Lung (tissue), 12 donors: Measurements from ENCODE around the gene NLGN1. TPM values are rescaled to one million over a fixed set of nuclear protein-coding genes. Genes with fewer than 3 reads are reported as not detected.

Experiments
- ATAC-seq: fragments of 200-7000 bp; cut with Tn5 transposase; one replicate; pipeline ENCODE4 v1.9.1; 2020; ENCODE audit warnings: moderate number of reproducible peaks; ENCODE audit not compliant: insufficient read depth, low FRiP score
- DNase-seq, 3 donors: peaks; one replicate each; pipeline ENCODE4 v3.0.0-alpha.2; 2013 to 2017
- H3K27ac ChIP-seq, 2 donors: one replicate each; pipeline ENCODE4 v1.5.1; 2013; ENCODE audit warnings: mild to moderate bottlenecking in 2 of 2, moderate library complexity in 2 of 2, control low read depth in 1 of 2, inconsistent platforms in 1 of 2, low read depth in 1 of 2, low read length in 1 of 2
- H3K27me3 ChIP-seq, 3 donors: one replicate each; pipeline ENCODE4 v1.5.1; 2013; ENCODE audit warnings: low read length in 2 of 3; ENCODE audit not compliant: control insufficient read depth in 3 of 3, insufficient read depth in 3 of 3
- H3K36me3 ChIP-seq, 4 donors: one replicate each; pipeline ENCODE4 v1.5.1; 2013; ENCODE audit warnings: low read length in 4 of 4, mild to moderate bottlenecking in 1 of 4, moderate library complexity in 1 of 4; ENCODE audit not compliant: control insufficient read depth in 4 of 4, insufficient read depth in 4 of 4
- H3K4me1 ChIP-seq, 5 donors: one replicate each; pipeline ENCODE4 v1.5.1; 2013; ENCODE audit warnings: low read length in 5 of 5, mild to moderate bottlenecking in 2 of 5, moderate library complexity in 1 of 5; ENCODE audit not compliant: control insufficient read depth in 5 of 5, insufficient read depth in 5 of 5
- H3K4me3 ChIP-seq: one replicate; pipeline ENCODE4 v1.5.1; 2013; ENCODE audit warnings: mild to moderate bottlenecking, control low read depth, moderate library complexity
- H3K9ac ChIP-seq, 2 donors: one replicate each; pipeline ENCODE4 v1.5.1; 2013; ENCODE audit warnings: low read length in 2 of 2, control low read depth in 1 of 2; ENCODE audit not compliant: insufficient read depth in 1 of 2
- H3K9me3 ChIP-seq, 4 donors: one replicate each; pipeline ENCODE4 v1.5.1; 2013; ENCODE audit warnings: low read length in 3 of 4, mild to moderate bottlenecking in 1 of 4, moderate library complexity in 1 of 4; ENCODE audit not compliant: control insufficient read depth in 4 of 4, insufficient read depth in 3 of 4
- CTCF ChIP-seq: IDR thresholded peaks from 2 replicates; pipeline ENCODE4 v1.5.1; 2012; ENCODE audit warnings: mild to moderate bottlenecking; ENCODE audit errors: control extremely low read depth, extremely low read depth
- WGBS, 2 donors: extraction: QIAGEN DNeasy Blood & Tissue Kit; methylation state at CpG; one replicate each; pipeline ENCODE4 v1.1.7; 2013; 5-methylcytosine and 5-hydroxymethylcytosine counted together
- polyA plus RNA-seq, 2 donors: library from polyadenylated mRNA; stranded (reverse); fragments of 200-250 nt; gene quantifications; one replicate each; pipeline ENCODE4 v1.2.1, GENCODE V29; 2013
- total RNA-seq, 2 donors: library from RNA; depleted of rRNA in 1 of 2; stranded (reverse); fragments of >200 nt in 1 of 2; gene quantifications; one replicate each; pipeline ENCODE4 v1.2.1, GENCODE V29; 2014 to 2021
- donor health status: control.
- donor health status: control.
- donor health status: Bipolar disorder and iron deficiency.
- donor health status: healthy.
- donor health status: DM: yes; HTN: yes; CAD: no.

Gene NLGN1
- total and polyA plus RNA-seq, 4 donors = 0.24 to 22.2 (median 1.9) TPM

GRCh38 chr3:173700336-173700735 lies 302.8 kb downstream of the NLGN1 start:
- H3K9me3 ChIP-seq = peaks cover 0 to 4% (median under 1%) of the 10 kb centered on the region in 4 donors
- no peak for ATAC-seq
- DNase-seq = no peak
- 95 to 100% methylated on average over 1 of the region's 1 CpG for WGBS, 2 donors
- no peak overlapping the region for H3K9ac ChIP-seq
- no peaks in the 10 kb centered on the region for H3K4me1 ChIP-seq
- no peak overlapping the region for H3K27ac ChIP-seq
- no peak overlapping the region for H3K4me3 ChIP-seq
- no peaks in the 10 kb centered on the region for H3K27me3 ChIP-seq
- no peak for TF ChIP-seq CTCF
- H3K36me3 ChIP-seq = peaks cover 0 to 2% (median 0%) of the 10 kb centered on the region in 4 donors

- peaks cover 0 to 4% (median 2%) of the 10 kb centered on the region in 4 donors for H3K9me3 ChIP-seq
- 88 to 93% methylated on average over 3 of the region's 3 CpGs for WGBS, 2 donors
- TF ChIP-seq CTCF = no peak
- DNase-seq (no peak), ATAC-seq (no peak)
- no peaks in the 10 kb centered on the region for H3K4me1 ChIP-seq
- H3K4me3 ChIP-seq = no peak overlapping the region
- peaks cover 0 to 2% (median 0%) of the 10 kb centered on the region in 4 donors for H3K36me3 ChIP-seq
- no peak overlapping the region for H3K27ac ChIP-seq
- no peaks in the 10 kb centered on the region for H3K27me3 ChIP-seq
- H3K9ac ChIP-seq = no peak overlapping the region
Observed at GRCh38 chr3:173702561-173702960, 305.0 kb downstream of the NLGN1 start.

- Histone ChIP-seq H3K4me1 (no peaks in the 10 kb centered on the region), H3K36me3 (peaks cover 0 to 2% (median 0%) of the 10 kb centered on the region in 4 donors), H3K4me3 (no peak overlapping the region), H3K9me3 (peaks cover 0 to 4% (median 2%) of the 10 kb centered on the region in 4 donors), H3K9ac (no peak overlapping the region), H3K27ac (no peak overlapping the region), H3K27me3 (no peaks in the 10 kb centered on the region)
- WGBS, 2 donors = 91 to 96% methylated on average over 3 of the region's 3 CpGs
- ATAC-seq (no peak), DNase-seq (no peak)
- TF ChIP-seq CTCF = no peak
Observed at GRCh38 chr3:173703771-173704170, 306.2 kb downstream of the NLGN1 start.

- H3K9ac ChIP-seq = no peak overlapping the region
- no peak for ATAC-seq
- 94 to 98% methylated on average over 9 of the region's 9 CpGs for WGBS, 2 donors
- no peaks in the 10 kb centered on the region for H3K4me1 ChIP-seq
- H3K9me3 ChIP-seq = peaks cover 0 to 3% (median 0%) of the 10 kb centered on the region in 4 donors
- H3K27ac ChIP-seq = no peak overlapping the region
- H3K36me3 ChIP-seq = no peaks in the 10 kb centered on the region
- TF ChIP-seq CTCF = no peak
- H3K4me3 ChIP-seq = no peak overlapping the region
- no peak for DNase-seq
- H3K27me3 ChIP-seq = no peaks in the 10 kb centered on the region
Observed at GRCh38 chr3:173706630-173707029, 309.1 kb downstream of the NLGN1 start.
